ENCODE data around the gene ATXN1. TPM values are rescaled to one million over a fixed set of nuclear protein-coding genes. Genes with fewer than 3 reads are reported as not detected.

Gene ATXN1
- total RNA-seq, 1 donor: 48.5 TPM

- no peak for DNase-seq (ENCODE audit: insufficient read length, low spot score, missing footprints)
Observed at GRCh38 chr6:16803294-16804200, 42.3 kb upstream of the ATXN1 start.

GRCh38 chr6:16802071-16802470 lies 40.8 kb upstream of the ATXN1 start:
- peak; percentile 68 for DNase-seq (ENCODE audit: insufficient read length, low spot score, missing footprints)
- Histone ChIP-seq H3K79me2 (ENCODE audit: insufficient read depth, low read length) (no peaks in the 10 kb centered on the region), H3K36me3 (ENCODE audit: insufficient read depth, low read length) (no peaks in the 10 kb centered on the region), H3K4me2 (ENCODE audit: insufficient read depth, low read length) (no peak overlapping the region), H3K27ac (ENCODE audit: low read depth, low read length) (no peak overlapping the region), H3K9me3 (ENCODE audit: low read depth, low read length) (no peaks in the 10 kb centered on the region), H2AFZ (ENCODE audit: low read length) (no peak overlapping the region), H3K4me3 (ENCODE audit: insufficient read depth, low read length) (no peak overlapping the region), H3K27me3 (ENCODE audit: insufficient read depth, low read length) (no peaks in the 10 kb centered on the region), H4K20me1 (ENCODE audit: insufficient read depth, low read length) (no peaks in the 10 kb centered on the region), H3K4me1 (ENCODE audit: insufficient read depth, low read length) (peaks cover 10% of the 10 kb centered on the region)
- TF ChIP-seq, protein P1, sequence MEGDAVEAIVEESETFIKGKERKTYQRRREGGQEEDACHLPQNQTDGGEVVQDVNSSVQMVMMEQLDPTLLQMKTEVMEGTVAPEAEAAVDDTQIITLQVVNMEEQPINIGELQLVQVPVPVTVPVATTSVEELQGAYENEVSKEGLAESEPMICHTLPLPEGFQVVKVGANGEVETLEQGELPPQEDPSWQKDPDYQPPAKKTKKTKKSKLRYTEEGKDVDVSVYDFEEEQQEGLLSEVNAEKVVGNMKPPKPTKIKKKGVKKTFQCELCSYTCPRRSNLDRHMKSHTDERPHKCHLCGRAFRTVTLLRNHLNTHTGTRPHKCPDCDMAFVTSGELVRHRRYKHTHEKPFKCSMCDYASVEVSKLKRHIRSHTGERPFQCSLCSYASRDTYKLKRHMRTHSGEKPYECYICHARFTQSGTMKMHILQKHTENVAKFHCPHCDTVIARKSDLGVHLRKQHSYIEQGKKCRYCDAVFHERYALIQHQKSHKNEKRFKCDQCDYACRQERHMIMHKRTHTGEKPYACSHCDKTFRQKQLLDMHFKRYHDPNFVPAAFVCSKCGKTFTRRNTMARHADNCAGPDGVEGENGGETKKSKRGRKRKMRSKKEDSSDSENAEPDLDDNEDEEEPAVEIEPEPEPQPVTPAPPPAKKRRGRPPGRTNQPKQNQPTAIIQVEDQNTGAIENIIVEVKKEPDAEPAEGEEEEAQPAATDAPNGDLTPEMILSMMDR (IDR thresholded peaks at IDR 0.05; ENCODE audit: extremely low read depth, low read depth, low read length): no peak

More at GRCh38 chr6:16803294-16804200, 42.3 kb upstream of the ATXN1 start:
- TF ChIP-seq, protein P1 (IDR thresholded peaks at IDR 0.05; ENCODE audit: extremely low read depth, low read depth, low read length): no peak
- Histone ChIP-seq H3K9me3 (ENCODE audit: low read depth, low read length) (no peaks in the 10 kb centered on the region), H3K27me3 (ENCODE audit: insufficient read depth, low read length) (no peaks in the 10 kb centered on the region), H3K79me2 (ENCODE audit: insufficient read depth, low read length) (no peaks in the 10 kb centered on the region), H3K4me2 (ENCODE audit: insufficient read depth, low read length) (no peak overlapping the region), H3K4me1 (ENCODE audit: insufficient read depth, low read length) (peaks cover 10% of the 10 kb centered on the region), H3K36me3 (ENCODE audit: insufficient read depth, low read length) (no peaks in the 10 kb centered on the region), H3K27ac (ENCODE audit: low read depth, low read length) (no peak overlapping the region), H2AFZ (ENCODE audit: low read length) (no peak overlapping the region), H3K4me3 (ENCODE audit: insufficient read depth, low read length) (no peak overlapping the region), H4K20me1 (ENCODE audit: insufficient read depth, low read length) (no peaks in the 10 kb centered on the region)

- no peaks in the 10 kb centered on the region for H3K27me3 ChIP-seq (ENCODE audit: insufficient read depth, low read length)
- TF ChIP-seq, protein P1 (IDR thresholded peaks at IDR 0.05; ENCODE audit: extremely low read depth, low read depth, low read length): no peak
- no peaks in the 10 kb centered on the region for H4K20me1 ChIP-seq (ENCODE audit: insufficient read depth, low read length)
- DNase-seq (ENCODE audit: insufficient read length, low spot score, missing footprints): peak; percentile 57
- no peaks in the 10 kb centered on the region for H3K36me3 ChIP-seq (ENCODE audit: insufficient read depth, low read length)
- H3K9me3 ChIP-seq (ENCODE audit: low read depth, low read length): no peaks in the 10 kb centered on the region
- H2AFZ ChIP-seq (ENCODE audit: low read length): no peak overlapping the region
- peaks cover 10% of the 10 kb centered on the region for H3K4me1 ChIP-seq (ENCODE audit: insufficient read depth, low read length)
- no peak overlapping the region for H3K4me3 ChIP-seq (ENCODE audit: insufficient read depth, low read length)
- H3K79me2 ChIP-seq (ENCODE audit: insufficient read depth, low read length): no peaks in the 10 kb centered on the region
- no peak overlapping the region for H3K4me2 ChIP-seq (ENCODE audit: insufficient read depth, low read length)
- no peak overlapping the region for H3K27ac ChIP-seq (ENCODE audit: low read depth, low read length)
Observed at GRCh38 chr6:16800942-16801341, 39.7 kb upstream of the ATXN1 start.

GRCh38 chr6:16800341-16800740 lies 39.1 kb upstream of the ATXN1 start:
- no peaks in the 10 kb centered on the region for H3K9me3 ChIP-seq (ENCODE audit: low read depth, low read length)
- H4K20me1 ChIP-seq (ENCODE audit: insufficient read depth, low read length): no peaks in the 10 kb centered on the region
- no peaks in the 10 kb centered on the region for H3K79me2 ChIP-seq (ENCODE audit: insufficient read depth, low read length)
- H3K4me2 ChIP-seq (ENCODE audit: insufficient read depth, low read length): no peak overlapping the region
- TF ChIP-seq, protein P1 (IDR thresholded peaks at IDR 0.05; ENCODE audit: extremely low read depth, low read depth, low read length): no peak
- no peak overlapping the region for H3K4me3 ChIP-seq (ENCODE audit: insufficient read depth, low read length)
- no peak overlapping the region for H2AFZ ChIP-seq (ENCODE audit: low read length)
- no peaks in the 10 kb centered on the region for H3K27me3 ChIP-seq (ENCODE audit: insufficient read depth, low read length)
- no peak overlapping the region for H3K27ac ChIP-seq (ENCODE audit: low read depth, low read length)
- no peak for DNase-seq (ENCODE audit: insufficient read length, low spot score, missing footprints)
- no peaks in the 10 kb centered on the region for H3K36me3 ChIP-seq (ENCODE audit: insufficient read depth, low read length)
- H3K4me1 ChIP-seq (ENCODE audit: insufficient read depth, low read length): peaks cover 10% of the 10 kb centered on the region
